Neutrophil (primary cell): ENCODE measurements around the gene STIL.

ENCODE experiments used
- H3K27ac ChIP-seq: fragments of 200-600 bp; sonication (generic); 2 replicates; pipeline ENCODE4 v1.5.1; 2016; ENCODE audit warnings: mild to moderate bottlenecking, moderate library complexity
- H3K27me3 ChIP-seq: fragments of 200-600 bp; sonication (generic); 2 replicates; pipeline ENCODE4 v1.6.0; 2016; ENCODE audit warnings: mild to moderate bottlenecking
- H3K36me3 ChIP-seq: fragments of 200-600 bp; sonication (generic); 2 replicates; pipeline ENCODE4 v1.5.1; 2017
- H3K4me1 ChIP-seq, 2 experiments: fragments of 200-600 bp in 1 of 2; sonication (generic) in 1 of 2; 1 replicate in 1 of 2; 2 replicates in 1 of 2; pipeline versions ENCODE4 v1.5.1 to v1.6.1; 2013 to 2016; ENCODE audit warnings: low read depth in 1 of 2, low read length in 1 of 2, mild to moderate bottlenecking in 1 of 2, moderate library complexity in 1 of 2; ENCODE audit not compliant: control insufficient read depth in 1 of 2, insufficient read depth in 1 of 2
- H3K4me3 ChIP-seq, 2 experiments: fragments of 200-600 bp in 1 of 2; sonication (generic) in 1 of 2; 1 replicate in 1 of 2; 2 replicates in 1 of 2; pipeline ENCODE4 v1.5.1; 2013 to 2016; ENCODE audit warnings: low read depth in 1 of 2, low read length in 1 of 2, mild to moderate bottlenecking in 1 of 2, moderate library complexity in 1 of 2
- H3K9me3 ChIP-seq: fragments of 200-600 bp; sonication (generic); 2 replicates; pipeline ENCODE4 v1.5.1; 2016
- TF ChIP-seq, protein P1 (sequence below): fragments of 200-600 bp; sonication (generic); IDR thresholded peaks from 2 replicates; pipeline ENCODE4 v1.5.1; 2016; ENCODE audit warnings: antibody characterized with exemption

Gene STIL

DNA sequence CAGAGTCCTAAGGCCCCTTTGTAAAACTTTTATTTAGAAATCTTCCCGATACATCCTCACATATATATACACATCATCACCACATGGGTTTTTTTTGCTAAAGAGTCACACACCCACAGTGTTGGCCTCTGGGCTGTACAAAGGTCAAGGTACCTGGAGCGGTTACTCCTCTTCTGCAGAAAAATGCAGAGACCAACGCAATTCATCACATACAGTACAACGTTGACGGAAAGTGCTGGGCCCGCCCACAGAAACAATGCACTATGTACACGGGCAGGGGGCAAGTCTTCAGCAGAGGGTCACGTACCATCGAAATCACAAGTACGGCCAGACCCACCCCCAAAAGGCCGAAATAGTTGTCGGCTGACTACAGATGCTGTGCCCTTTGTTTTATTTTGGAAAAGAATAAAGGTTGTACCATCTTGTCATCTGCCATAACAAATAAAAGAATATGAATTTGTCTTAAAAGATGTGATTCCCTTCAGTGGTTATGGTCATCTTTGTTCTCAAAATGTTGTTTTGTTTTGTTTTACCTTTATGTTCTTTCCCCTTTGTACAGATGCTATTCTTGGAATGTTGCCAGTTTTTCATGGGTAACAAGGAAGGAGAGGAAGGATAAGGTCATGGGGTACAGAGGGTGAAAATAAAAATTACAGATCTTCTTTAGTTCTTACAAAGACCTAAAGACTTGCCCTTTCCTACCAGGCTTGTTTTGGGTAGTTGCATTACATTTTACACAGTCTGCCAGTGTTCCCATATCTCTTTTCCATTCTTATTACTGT lies 97.5 kb downstream of the STIL start:
- no peaks in the 10 kb centered on the region for H3K36me3 ChIP-seq
- H3K4me1 ChIP-seq: peaks cover 0 to 6% of the 10 kb centered on the region in 2 experiments
- H3K4me3 ChIP-seq: no peak overlapping the region
- H3K9me3 ChIP-seq: no peaks in the 10 kb centered on the region
- H3K27me3 ChIP-seq: peaks cover 12% of the 10 kb centered on the region
- no peak overlapping the region for H3K27ac ChIP-seq
- TF ChIP-seq, protein P1, sequence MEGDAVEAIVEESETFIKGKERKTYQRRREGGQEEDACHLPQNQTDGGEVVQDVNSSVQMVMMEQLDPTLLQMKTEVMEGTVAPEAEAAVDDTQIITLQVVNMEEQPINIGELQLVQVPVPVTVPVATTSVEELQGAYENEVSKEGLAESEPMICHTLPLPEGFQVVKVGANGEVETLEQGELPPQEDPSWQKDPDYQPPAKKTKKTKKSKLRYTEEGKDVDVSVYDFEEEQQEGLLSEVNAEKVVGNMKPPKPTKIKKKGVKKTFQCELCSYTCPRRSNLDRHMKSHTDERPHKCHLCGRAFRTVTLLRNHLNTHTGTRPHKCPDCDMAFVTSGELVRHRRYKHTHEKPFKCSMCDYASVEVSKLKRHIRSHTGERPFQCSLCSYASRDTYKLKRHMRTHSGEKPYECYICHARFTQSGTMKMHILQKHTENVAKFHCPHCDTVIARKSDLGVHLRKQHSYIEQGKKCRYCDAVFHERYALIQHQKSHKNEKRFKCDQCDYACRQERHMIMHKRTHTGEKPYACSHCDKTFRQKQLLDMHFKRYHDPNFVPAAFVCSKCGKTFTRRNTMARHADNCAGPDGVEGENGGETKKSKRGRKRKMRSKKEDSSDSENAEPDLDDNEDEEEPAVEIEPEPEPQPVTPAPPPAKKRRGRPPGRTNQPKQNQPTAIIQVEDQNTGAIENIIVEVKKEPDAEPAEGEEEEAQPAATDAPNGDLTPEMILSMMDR: no peak

GRCh38 chr1:47215713-47216112 lies 98.2 kb downstream of the STIL start:
- TF ChIP-seq, protein P1: no peak
- Histone ChIP-seq H3K36me3 (no peaks in the 10 kb centered on the region), H3K4me1 (peaks cover 0 to 6% of the 10 kb centered on the region in 2 experiments), H3K4me3 (no peak overlapping the region), H3K9me3 (no peaks in the 10 kb centered on the region), H3K27me3 (peaks cover 7% of the 10 kb centered on the region), H3K27ac (no peak overlapping the region)

GRCh38 chr1:47214549-47214948 lies 99.4 kb downstream of the STIL start:
- H3K4me1 ChIP-seq: peaks cover 0 to 6% of the 10 kb centered on the region in 2 experiments
- peaks cover under 1% of the 10 kb centered on the region for H3K27me3 ChIP-seq
- H3K9me3 ChIP-seq: no peaks in the 10 kb centered on the region
- H3K4me3 ChIP-seq: no peak overlapping the region
- TF ChIP-seq, protein P1: no peak
- H3K27ac ChIP-seq: no peak overlapping the region
- no peaks in the 10 kb centered on the region for H3K36me3 ChIP-seq

DNA sequence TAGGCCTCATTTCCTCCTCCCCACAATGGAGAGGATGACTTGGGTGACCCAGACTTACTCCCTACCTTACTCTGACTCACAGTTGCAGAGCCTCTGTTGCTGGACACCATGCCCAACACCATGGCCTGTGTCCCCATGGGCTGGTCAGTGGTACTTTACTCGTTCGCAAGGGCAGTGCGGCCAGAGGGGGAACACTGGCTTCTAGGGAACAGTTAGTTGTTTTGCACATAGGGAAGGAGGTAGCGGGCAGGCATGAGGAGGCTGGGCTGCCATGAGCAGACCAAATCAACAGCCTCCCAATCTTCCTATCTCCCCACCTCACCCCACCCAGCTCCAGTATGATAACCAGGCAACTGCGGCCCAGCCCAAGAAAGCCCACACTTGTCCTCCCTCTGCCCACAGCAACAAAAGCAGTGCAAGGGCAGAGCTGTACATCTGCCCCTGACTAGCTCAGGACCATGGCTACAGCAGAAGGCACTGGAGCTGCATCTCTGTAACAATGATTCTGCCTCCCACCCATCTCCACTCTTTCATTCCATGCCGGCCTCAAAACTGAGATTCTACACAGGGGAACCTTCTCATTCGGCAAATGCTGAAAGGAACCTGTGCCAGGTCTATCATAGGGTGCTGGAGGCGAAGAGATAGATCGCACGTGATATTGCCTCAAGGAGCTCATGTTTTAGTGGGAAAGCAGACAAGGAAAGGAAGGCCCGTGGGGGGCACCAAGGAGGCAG lies 100.5 kb downstream of the STIL start:
- no peaks in the 10 kb centered on the region for H3K9me3 ChIP-seq
- no peak overlapping the region for H3K4me3 ChIP-seq
- no peak overlapping the region for H3K27ac ChIP-seq
- TF ChIP-seq, protein P1: no peak
- no peaks in the 10 kb centered on the region for H3K36me3 ChIP-seq
- no peaks in the 10 kb centered on the region for H3K27me3 ChIP-seq
- peaks cover 0 to 6% of the 10 kb centered on the region in 2 experiments for H3K4me1 ChIP-seq

DNA sequence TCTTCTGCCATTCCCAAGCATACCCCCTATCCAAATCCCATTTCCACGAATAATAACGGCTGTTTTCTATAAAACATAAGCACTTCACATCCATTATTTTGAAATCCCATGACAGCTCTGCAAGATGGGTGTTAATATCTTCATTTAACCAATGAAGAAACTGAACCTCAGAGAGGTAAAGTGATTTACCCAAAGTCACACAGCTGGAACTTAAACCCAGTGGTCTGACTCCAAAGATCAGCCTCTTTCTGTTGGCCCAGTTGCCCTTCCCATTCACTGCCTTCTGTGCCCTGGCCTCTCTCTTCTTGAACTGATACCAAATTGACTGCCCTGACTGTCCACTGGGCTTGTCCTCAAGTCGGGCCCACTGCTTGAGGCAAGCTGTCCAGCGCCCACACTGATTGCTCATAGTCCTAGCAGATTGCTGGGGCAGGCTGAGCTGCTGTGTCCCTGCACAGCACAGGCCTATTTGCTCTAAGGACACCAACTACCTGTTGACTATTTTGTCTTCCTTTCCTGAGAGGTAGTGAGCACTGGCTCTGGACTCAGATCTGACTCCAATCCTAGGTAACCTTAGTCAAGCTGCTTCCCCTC lies 101.2 kb downstream of the STIL start:
- H3K36me3 ChIP-seq: no peaks in the 10 kb centered on the region
- H3K4me3 ChIP-seq: no peak overlapping the region
- peaks cover 5% of the 10 kb centered on the region for H3K27me3 ChIP-seq
- peaks cover 0 to 6% of the 10 kb centered on the region in 2 experiments for H3K4me1 ChIP-seq
- TF ChIP-seq, protein P1: no peak
- no peaks in the 10 kb centered on the region for H3K9me3 ChIP-seq
- no peak overlapping the region for H3K27ac ChIP-seq
